ENCODE data around the gene PAX8.

DNA sequence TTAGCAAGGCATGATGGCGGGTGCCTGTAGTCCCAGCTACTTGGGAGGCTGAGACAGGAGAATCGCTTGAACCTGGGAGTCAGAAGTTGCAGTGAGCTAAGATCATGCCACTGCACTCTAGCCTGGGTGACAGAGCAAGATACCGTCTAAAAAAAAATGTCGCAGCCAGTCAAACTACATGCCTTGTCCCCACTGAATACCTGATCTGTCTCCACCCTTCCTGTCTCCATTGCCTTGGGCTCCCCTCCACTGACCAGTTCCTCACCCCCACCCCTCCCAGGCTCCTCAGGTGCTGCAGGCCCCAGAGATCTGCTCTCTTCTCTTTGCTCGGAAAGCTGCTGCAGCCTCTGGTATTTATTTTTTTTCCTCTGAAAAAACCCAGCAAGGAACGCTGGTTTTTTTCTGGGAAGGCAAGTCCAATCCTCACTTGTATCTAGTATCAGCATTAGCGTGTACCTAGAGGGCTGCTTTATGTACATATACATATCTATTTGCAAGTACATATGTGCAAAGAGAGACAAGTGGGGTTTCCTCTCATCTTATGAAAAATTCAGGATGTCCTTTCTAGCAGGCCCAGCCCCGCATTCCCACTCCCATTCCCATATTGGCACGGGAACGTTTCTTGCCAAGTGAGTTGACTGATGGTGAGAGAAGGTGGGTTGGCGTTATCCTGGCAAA lies 100.5 kb downstream of the PAX8 start:
- TF ChIP-seq CTCF (IDR thresholded peaks at IDR 0.05) (no peak), POLR2A (IDR thresholded peaks at IDR 0.05) (no peak), POLR2AphosphoS5 (IDR thresholded peaks at IDR 0.05) (no peak)

Data from suprapubic skin (tissue), 4 donors.